ENCODE measurements around the gene HES3.

GRCh38 chr1:6256645-6257044, 12.7 kb downstream of the HES3 start:
- TF ChIP-seq CTCF (IDR thresholded peaks at IDR 0.05) (no peak), POLR2A (IDR thresholded peaks at IDR 0.05) (no peak)

Data from uterus (tissue), 2 donors.